Fibroblast of lung (primary cell): ENCODE data around the gene GPR42.

Experiments used
- CTCF ChIP-seq, 2 donors: IDR thresholded peaks in 1 of 2; conservative IDR thresholded peaks in 1 of 2; 1 replicate in 1 of 2; 2 replicates in 1 of 2; pipeline ENCODE4 v1.5.1; 2011 to 2012; ENCODE audit warnings: low read length in 2 of 2, control low read depth in 1 of 2, inconsistent platforms in 1 of 2, low read depth in 1 of 2, mild to moderate bottlenecking in 1 of 2
- EZH2 ChIP-seq: IDR thresholded peaks from 2 replicates; pipeline ENCODE4 v1.5.1; 2012; ENCODE audit warnings: low read length, control low read depth, mild to moderate bottlenecking; ENCODE audit errors: missing control alignments

- TF ChIP-seq CTCF (conservative IDR thresholded peaks at IDR 0.05 in 1 of 2, IDR thresholded peaks at IDR 0.05 in 1 of 2; ENCODE audit: low read depth in 1 of 2, low read length in 2 of 2) (no peak), EZH2 (no peak)
Measured at GRCh38 chr19:35417278-35417677, 46.4 kb downstream of the GPR42 start.
